Erythroblast (primary cell): ENCODE results near the gene LSS.

ENCODE experiments used
- GATA1 ChIP-seq: IDR thresholded peaks from 2 replicates; pipeline ENCODE4 v1.6.1; 2011; ENCODE audit warnings: low read depth, mild to moderate bottlenecking, control low read depth, low read length, moderate library complexity
- POLR2A ChIP-seq: IDR thresholded peaks from 2 replicates; pipeline ENCODE4 v1.6.1; 2011; ENCODE audit warnings: mild to moderate bottlenecking, low read length

DNA sequence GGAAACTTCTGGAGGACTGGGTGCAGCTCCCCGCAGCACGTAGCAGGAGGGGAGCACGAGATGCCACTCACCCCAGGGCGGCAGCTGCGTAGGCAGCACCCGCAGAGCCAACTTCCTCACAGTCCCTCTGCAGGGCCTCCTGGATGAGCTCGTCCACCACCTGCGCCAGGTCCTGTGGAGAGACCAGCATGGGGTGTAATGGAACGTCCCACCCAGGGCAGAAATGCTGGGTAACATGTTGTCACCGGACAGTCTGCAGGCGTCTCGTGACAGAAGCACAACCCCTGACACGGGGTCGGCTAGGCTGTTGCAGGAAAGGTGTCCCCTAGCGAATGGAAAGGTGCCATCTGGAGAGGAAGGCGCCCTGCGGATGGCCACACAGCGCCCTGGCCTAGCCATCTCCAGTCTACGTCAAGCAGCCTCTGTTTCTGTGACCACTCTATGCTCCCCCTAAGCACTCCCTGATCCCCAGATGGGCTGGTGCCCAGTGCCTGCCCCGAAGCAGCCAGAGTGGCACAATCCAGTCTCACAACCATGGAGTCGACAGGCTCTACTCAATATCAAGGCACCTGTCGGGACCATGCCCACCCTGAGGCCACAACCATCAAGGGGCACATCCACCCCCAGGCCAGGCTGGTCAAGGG, 35.6 kb upstream of the LSS start:
- TF ChIP-seq POLR2A: no peak
- no peak for TF ChIP-seq GATA1
